Stimulated activated CD8-positive, alpha-beta memory T cell treated with anti-CD3 and anti-CD28 coated beads, Interleukin-7, amount 100 ng/mL, for 4 hours (primary cell): ENCODE results near the gene CHRDL1.

Source experiments
- DNase-seq, 2 donors: peaks; one replicate each; pipeline ENCODE4 v3.0.0-alpha.2; 2020; ENCODE audit warnings: low read depth in 2 of 2

Gene CHRDL1

DNA sequence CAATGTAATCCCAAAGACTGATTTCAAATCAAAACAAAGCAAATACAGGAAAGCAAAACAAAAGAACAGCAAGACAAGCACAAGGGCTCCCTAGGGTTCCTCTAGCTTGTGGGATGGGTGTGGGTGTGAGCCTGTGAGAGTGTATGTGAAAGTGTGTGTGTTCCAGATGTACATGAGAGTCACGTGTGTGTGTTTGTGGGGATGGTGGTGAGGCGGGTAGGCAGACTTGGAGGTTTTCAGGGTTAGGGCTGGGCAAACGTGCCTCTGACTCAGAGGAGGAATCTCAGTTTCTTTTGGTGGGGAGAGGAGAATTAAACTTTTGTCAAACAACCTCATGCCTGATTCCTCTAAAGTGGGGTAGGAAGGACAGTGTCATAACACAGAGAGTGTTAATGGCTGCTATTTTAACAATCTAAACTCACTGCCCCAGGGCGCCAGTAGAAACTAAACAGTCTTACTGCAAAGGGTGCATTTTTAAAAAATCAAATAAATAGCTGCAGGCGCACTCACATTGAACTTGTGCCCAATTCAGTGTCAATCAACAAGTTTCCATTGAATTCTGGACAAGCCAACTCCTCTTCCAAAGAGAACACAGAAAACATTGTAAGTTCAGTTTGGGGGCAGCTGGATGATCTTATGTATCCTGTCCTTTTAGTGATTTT lies 51.8 kb downstream of the CHRDL1 start:
- DNase-seq: no peak

DNA sequence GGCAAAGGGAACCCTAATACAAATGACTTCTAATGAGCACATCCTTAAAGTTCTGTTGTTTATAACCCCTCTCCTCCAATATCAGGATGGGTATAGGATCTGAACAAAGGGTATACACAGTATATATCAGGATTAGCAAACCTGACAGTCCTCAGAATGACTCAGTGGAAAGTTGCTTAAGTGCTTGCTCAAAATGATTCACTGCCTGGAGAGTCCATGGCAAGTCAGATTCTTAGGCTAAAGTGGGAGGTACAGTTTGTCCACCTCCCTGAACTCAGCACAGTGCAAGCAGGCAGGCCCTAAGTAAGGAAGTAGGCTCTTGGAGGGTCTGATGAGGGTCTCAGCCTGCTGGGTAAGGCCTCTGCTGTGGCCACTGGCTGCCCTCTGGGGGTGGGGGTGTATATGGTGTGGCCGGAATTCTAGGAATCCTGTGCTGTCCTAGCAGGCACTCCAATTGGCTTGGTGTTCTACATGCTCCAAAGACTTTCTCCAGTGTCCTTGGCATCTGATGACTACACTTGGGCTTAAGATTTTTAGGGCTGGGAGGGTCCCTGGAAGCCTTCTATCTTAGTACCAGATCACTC lies 54.3 kb downstream of the CHRDL1 start:
- no peak for DNase-seq

GRCh38 chrX:110734894-110735541 lies 60.6 kb downstream of the CHRDL1 start:
- DNase-seq: no peak

- DNase-seq: no peak
Observed at GRCh38 chrX:110734271-110734670, 61.3 kb downstream of the CHRDL1 start.

GRCh38 chrX:110733166-110733565 lies 62.5 kb downstream of the CHRDL1 start:
- DNase-seq: no peak

DNA sequence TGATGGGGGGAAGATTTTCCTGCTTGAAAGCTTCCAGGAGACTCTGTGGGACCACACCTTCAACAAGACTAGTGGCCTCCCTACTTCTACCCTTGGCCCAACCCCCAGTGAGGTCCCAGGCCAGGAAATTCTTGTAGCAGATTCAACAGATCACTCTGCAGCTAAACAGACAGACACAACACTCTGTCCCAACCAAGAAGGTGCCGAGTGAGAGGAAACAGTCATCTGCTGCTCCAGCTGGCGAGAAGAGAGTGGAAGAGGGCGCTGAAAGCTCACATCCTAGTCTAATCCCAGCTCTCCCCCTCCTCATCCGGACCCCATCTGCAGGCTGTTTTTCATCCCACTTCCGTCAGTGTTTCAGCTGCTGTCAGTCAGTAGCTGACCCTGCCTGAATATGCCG lies 63.4 kb downstream of the CHRDL1 start:
- no peak for DNase-seq

DNA sequence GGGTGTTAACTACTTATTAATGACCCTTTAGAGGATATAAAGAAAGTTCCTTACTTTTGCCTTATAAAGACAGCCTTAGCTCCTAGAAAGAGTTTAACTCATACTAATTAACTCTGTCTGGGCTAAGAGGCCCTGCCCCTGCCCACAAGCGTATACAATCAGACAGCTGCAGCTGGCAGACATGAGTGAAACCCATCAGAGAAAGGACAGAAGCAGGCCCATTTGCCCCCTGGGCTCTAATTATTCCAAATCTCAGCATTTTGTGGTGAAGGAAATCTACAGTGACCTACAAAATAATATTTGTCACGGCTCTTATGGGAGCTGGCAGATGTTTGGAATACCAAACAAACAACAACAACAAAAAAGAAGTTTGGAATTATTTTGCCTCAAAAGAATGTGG lies 71.8 kb downstream of the CHRDL1 start:
- DNase-seq: no peak

GRCh38 chrX:110722135-110722534 lies 73.5 kb downstream of the CHRDL1 start:
- no peak for DNase-seq

DNA sequence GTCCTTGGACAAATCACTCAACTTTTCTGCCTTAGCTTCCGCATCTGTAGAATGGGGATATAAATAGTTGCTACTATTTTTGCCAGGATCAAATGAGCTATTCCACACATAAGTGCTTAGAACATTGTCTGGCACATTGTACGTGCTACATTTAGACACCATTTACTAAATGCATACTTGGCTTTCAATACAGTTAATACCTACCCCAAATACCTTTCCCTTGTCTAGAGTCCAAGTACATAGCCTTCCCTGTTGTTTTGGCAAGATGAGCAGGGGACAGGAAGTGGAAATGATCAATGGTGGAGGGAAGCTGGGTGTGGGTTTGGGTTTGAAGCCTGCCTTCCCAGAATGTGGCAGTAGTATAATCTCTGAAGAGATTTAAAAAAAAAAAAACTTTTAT lies 82.0 kb downstream of the CHRDL1 start:
- no peak for DNase-seq

DNA sequence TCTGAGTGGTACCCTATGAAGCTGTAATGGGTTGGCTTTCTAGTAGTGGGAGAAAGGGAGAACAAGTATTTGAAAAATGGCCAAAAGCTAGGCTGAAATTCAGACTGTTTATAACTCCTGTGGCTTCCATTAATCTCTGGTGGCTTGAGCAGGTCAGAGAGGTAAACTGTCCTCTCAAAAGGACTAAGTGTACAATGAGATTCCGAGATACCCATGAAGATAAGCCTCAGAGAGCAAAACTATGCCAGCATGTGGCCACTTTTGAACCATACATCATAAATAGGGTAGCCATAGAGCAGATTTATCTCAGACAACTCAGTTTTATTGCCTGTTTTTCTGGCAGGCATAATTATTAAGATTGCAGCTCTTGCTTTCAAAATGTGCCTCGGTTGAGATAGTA lies 89.2 kb downstream of the CHRDL1 start:
- no peak for DNase-seq

- no peak for DNase-seq
Observed at GRCh38 chrX:110703641-110704040, 92.0 kb downstream of the CHRDL1 start.

DNA sequence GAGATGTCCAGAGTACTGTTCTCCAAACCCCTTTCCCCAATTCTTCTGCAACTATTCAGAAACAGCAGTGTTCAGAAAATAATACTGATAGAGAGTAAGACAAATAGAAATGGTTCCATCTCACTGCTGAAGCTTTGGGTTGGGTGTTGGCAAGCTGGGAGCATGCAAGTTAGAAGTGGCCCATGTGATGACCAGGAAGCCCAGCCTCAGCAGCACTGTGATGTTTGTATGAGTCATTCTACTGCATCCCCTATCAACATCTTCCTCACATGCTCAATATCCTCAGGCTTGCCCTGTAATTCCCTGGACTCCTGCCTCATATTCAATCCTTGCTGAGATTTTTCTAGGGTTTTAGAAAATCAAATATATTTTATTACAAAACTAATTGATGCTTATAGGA lies 96.5 kb downstream of the CHRDL1 start:
- no peak for DNase-seq

DNA sequence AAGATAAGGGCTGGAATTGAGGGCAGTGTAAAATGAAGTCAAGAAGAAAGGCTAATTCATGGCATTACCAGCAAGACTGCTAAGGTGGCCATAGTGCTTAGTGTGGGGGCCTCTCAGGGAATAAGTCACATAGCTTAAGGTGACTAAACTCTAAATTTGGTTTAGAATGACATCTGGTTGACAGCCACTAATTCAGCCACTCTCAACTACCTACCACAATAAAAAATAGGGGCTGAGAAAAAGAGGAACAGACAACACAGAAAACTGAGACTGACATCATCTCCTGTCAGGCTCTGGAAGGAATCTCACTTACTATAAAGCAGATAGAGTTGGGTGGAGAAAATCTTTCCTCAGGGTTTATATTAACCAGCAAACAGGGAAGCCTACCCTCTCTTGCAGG lies 96.9 kb downstream of the CHRDL1 start:
- no peak for DNase-seq

DNA sequence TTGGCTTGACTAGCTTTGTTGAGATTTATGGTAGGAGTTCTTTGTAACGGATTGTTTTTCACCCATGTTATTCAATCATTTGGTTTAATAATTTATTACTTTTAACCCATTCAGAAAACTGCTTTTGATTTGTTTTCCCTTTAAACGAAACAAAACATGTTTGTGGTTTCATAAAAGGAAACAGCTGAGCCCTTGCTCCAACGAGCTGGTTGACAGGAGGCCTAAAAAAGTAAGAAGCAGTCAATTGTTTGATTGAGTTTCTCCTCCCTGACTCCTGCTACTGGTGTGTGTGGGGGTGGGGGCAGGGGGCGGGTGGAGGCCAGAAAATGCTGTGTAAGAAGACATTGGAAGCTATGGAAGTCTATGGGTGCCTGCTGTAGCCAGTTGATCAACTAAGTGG lies 102.8 kb downstream of the CHRDL1 start:
- no peak for DNase-seq

DNA sequence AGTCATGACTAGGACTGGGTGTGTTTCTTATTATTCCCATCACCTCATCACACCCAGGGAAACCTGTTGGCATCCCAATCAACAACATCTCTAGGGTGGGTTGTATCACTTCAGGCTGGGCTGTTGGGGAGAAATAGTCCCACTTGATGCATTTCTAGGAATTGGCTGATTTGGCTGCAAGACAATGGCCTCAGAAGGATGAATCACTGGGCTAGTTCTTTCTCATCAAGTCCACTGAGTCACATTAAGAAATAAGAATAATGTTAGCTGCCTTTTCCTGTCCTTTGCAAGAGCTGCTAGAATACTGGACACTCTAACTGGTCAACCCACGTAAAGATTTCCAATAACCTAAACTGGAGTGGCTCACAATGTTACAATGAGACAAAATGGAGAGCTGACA lies 104.2 kb downstream of the CHRDL1 start:
- DNase-seq: no peak

- no peak for DNase-seq
Observed at GRCh38 chrX:110684653-110685052, 111.0 kb downstream of the CHRDL1 start.

GRCh38 chrX:110683925-110684324 lies 111.7 kb downstream of the CHRDL1 start:
- DNase-seq: no peak

GRCh38 chrX:110678591-110678990 lies 117.0 kb downstream of the CHRDL1 start:
- no peak for DNase-seq

DNA sequence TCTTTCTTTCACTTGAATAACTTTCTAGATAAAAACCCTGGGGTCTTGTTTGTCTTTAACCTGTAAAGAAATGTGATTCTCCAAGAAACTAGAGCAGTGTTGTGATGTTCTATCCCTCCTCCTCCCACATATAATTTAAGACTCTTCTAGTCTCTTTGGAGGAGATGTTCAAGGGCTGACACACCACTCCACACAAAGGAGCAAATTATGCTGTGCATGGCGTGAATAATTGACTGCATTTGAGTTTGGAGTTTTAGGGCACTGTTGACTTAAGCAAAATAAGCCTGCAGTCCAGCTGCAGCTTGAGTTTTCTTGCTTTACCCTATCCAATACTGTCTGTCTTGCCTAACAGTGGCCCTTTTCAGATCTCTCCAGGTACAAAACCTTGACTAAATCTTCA lies 119.7 kb downstream of the CHRDL1 start:
- no peak for DNase-seq

DNA sequence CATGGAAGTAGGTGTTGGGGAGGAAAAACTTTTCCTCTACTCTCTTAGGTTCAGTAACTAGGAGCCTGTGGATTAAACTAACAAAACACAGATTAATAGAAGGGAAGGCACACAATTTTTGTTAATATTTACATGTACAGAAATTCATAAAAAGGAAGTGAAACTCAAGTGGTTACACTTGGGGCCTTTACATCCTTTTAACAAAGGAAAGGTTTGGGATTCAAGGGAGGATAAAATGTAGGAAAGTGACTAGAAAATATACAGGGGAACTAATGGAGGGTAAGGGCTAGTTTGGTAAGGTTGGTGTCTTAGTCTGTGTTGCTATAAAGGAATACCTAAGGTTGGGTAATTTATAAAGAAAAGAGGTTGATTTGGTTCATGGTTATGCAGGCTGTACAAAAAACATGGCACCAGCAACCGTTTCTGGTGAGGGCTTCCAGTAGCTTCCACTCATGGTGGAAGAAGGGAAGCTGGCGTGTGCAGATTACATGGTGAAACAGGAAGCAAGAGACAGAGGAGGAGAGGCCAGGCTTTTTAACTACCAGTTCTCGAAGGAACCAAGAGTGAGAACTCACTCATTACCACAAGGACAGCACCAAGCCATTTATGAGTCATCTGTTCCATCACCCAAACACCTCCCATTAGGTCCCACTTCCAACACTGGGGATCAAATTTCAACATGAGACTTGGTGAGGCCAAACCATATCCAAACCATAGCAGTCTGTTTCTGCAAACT lies 124.4 kb downstream of the CHRDL1 start:
- no peak for DNase-seq

GRCh38 chrX:110669572-110669971 lies 126.0 kb downstream of the CHRDL1 start:
- DNase-seq: no peak

GRCh38 chrX:110667706-110668105 lies 127.9 kb downstream of the CHRDL1 start:
- no peak for DNase-seq
